ENCODE results near the gene CYP20A1.
"Not testable (repeated sequence)": the region's sequence is repeated elsewhere in the genome, so short reads cannot be mapped to it uniquely, and the experiment has no call there.

Gene CYP20A1

GRCh38 chr2:203246646-203247045, 7.8 kb downstream of the CYP20A1 start:
- no peak overlapping the region for H3K27ac ChIP-seq (ENCODE audit: low read depth, low read length)
- H3F3A ChIP-seq (ENCODE audit: control insufficient read depth, insufficient read depth) = no peaks in the 10 kb centered on the region
- no peaks in the 10 kb centered on the region for H3K27me3 ChIP-seq (ENCODE audit: control insufficient read depth, low read length)
- peaks cover 10% of the 10 kb centered on the region for H3K79me2 ChIP-seq (ENCODE audit: control insufficient read depth, low read length)
- H3K4me2 ChIP-seq (ENCODE audit: low read length) = no peak overlapping the region
- H3K9me3 ChIP-seq (ENCODE audit: control insufficient read depth, insufficient read depth, low read length) = no peaks in the 10 kb centered on the region
- H3K4me1 ChIP-seq (ENCODE audit: control insufficient read depth, low read length) = peaks cover 8% of the 10 kb centered on the region
- TF ChIP-seq EZH2phosphoT487 (IDR thresholded peaks at IDR 0.05; ENCODE audit: borderline replicate concordance, low read length) = no peak
- no peak for TF ChIP-seq CTCF (IDR thresholded peaks at IDR 0.05; ENCODE audit: low read depth, low read length, poor library complexity, severe bottlenecking)
- no peak overlapping the region for H3K4me3 ChIP-seq (ENCODE audit: low read length)
- peaks cover 21% of the 10 kb centered on the region for H3K36me3 ChIP-seq (ENCODE audit: control insufficient read depth, low read length)
- no peaks in the 10 kb centered on the region; the same call in 1 of the 2 replicates for H4K20me1 ChIP-seq (ENCODE audit: control insufficient read depth, insufficient read depth, low read depth, low read length)
- no peaks in the 10 kb centered on the region for H3K9me2 ChIP-seq (replicated peaks; ENCODE audit: control insufficient read depth, low read length)

DNA sequence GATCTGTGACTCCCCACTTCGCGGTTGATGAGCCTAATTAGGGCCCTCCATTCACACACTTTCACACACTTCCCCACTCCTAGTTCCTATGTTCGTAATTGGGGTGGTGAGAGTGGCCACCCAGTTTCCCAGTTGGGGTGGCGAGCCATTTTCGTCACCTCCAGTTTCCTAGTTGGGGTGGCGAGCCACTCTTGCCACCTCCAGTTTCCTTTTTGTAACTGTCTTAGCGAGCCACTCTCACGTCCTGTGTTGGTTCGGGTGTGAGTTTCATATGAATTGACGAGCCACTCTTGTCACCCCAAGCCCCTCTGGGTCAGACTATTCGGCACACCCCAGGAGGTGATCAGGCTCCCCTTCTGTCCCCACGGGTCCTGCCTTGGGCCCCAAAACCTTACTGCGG, 14.0 kb downstream of the CYP20A1 start:
- no peaks in the 10 kb centered on the region for H4K20me1 ChIP-seq (ENCODE audit: control insufficient read depth, insufficient read depth, low read depth, low read length)

GRCh38 chr2:203253422-203254095, 14.7 kb downstream of the CYP20A1 start:
- H3K36me3 ChIP-seq (ENCODE audit: control insufficient read depth, low read length) = peaks cover 25% of the 10 kb centered on the region
- H3K4me2 ChIP-seq (ENCODE audit: low read length); H3K27me3 ChIP-seq (ENCODE audit: control insufficient read depth, low read length): not testable (repeated sequence)

More for the DNA sequence above, 14.0 kb downstream of the CYP20A1 start:
- no peaks in the 10 kb centered on the region for H3K9me2 ChIP-seq (replicated peaks; ENCODE audit: control insufficient read depth, low read length)
- no peak for TF ChIP-seq EZH2phosphoT487 (IDR thresholded peaks at IDR 0.05; ENCODE audit: borderline replicate concordance, low read length)
- no peak for TF ChIP-seq CTCF (IDR thresholded peaks at IDR 0.05; ENCODE audit: low read depth, low read length, poor library complexity, severe bottlenecking)
- H3K36me3 ChIP-seq (ENCODE audit: control insufficient read depth, low read length) = peaks cover 21% of the 10 kb centered on the region
- H3K79me2 ChIP-seq (ENCODE audit: control insufficient read depth, low read length) = no peaks in the 10 kb centered on the region
- H3K4me2 ChIP-seq (ENCODE audit: low read length) = no peak overlapping the region
- H3K27ac ChIP-seq (ENCODE audit: low read depth, low read length) = no peak overlapping the region
- H3F3A ChIP-seq (ENCODE audit: control insufficient read depth, insufficient read depth) = no peaks in the 10 kb centered on the region
- H3K27me3 ChIP-seq (ENCODE audit: control insufficient read depth, low read length) = no peaks in the 10 kb centered on the region
- H3K4me1 ChIP-seq (ENCODE audit: control insufficient read depth, low read length) = no peaks in the 10 kb centered on the region
- H3K9me3 ChIP-seq (ENCODE audit: control insufficient read depth, insufficient read depth, low read length) = no peaks in the 10 kb centered on the region
- H3K4me3 ChIP-seq (ENCODE audit: low read length) = no peak overlapping the region

GRCh38 chr2:203261326-203262159, 22.7 kb downstream of the CYP20A1 start:
- peaks cover 15% of the 10 kb centered on the region; the same call in 1 of the 2 replicates for H3K36me3 ChIP-seq (ENCODE audit: control insufficient read depth, low read length)
- no peak overlapping the region for H3K4me2 ChIP-seq (ENCODE audit: low read length)
- H3K79me2 ChIP-seq (ENCODE audit: control insufficient read depth, low read length) = no peaks in the 10 kb centered on the region
- H3F3A ChIP-seq (ENCODE audit: control insufficient read depth, insufficient read depth) = no peaks in the 10 kb centered on the region
- no peaks in the 10 kb centered on the region for H3K9me3 ChIP-seq (ENCODE audit: control insufficient read depth, insufficient read depth, low read length)
- no peaks in the 10 kb centered on the region for H4K20me1 ChIP-seq (ENCODE audit: control insufficient read depth, insufficient read depth, low read depth, low read length)
- H3K27ac ChIP-seq (ENCODE audit: low read depth, low read length) = no peak overlapping the region
- no peaks in the 10 kb centered on the region for H3K9me2 ChIP-seq (replicated peaks; ENCODE audit: control insufficient read depth, low read length)
- H3K4me3 ChIP-seq (ENCODE audit: low read length) = no peak overlapping the region
- H3K4me1 ChIP-seq (ENCODE audit: control insufficient read depth, low read length) = no peaks in the 10 kb centered on the region
- TF ChIP-seq EZH2phosphoT487 (IDR thresholded peaks at IDR 0.05; ENCODE audit: borderline replicate concordance, low read length) (no peak), CTCF (IDR thresholded peaks at IDR 0.05; ENCODE audit: low read depth, low read length, poor library complexity, severe bottlenecking) (no peak)
- no peaks in the 10 kb centered on the region for H3K27me3 ChIP-seq (ENCODE audit: control insufficient read depth, low read length)

More at GRCh38 chr2:203253422-203254095, 14.7 kb downstream of the CYP20A1 start:
- H3K27ac ChIP-seq (ENCODE audit: low read depth, low read length); H4K20me1 ChIP-seq (ENCODE audit: control insufficient read depth, insufficient read depth, low read depth, low read length); H3K9me2 ChIP-seq (replicated peaks; ENCODE audit: control insufficient read depth, low read length); H3F3A ChIP-seq (ENCODE audit: control insufficient read depth, insufficient read depth); H3K9me3 ChIP-seq (ENCODE audit: control insufficient read depth, insufficient read depth, low read length); H3K79me2 ChIP-seq (ENCODE audit: control insufficient read depth, low read length); H3K4me1 ChIP-seq (ENCODE audit: control insufficient read depth, low read length); H3K4me3 ChIP-seq (ENCODE audit: low read length): not testable (repeated sequence)
